MV-4-11 (cell line): ENCODE results near the gene SOWAHD.
"Not testable (repeated sequence)": the region's sequence is repeated elsewhere in the genome, so short reads cannot be mapped to it uniquely, and the experiment has no call there.

ENCODE experiments used
- DNase-seq: peaks from one replicate; lab custom pipeline; 2025; lab: John Stamatoyannopoulos, UW

The SOWAHD gene

GRCh38 chrX:119757979-119758730 lies at the start of gene SOWAHD:
TSS of gene SOWAHD (plus strand) at chrX:119758588. CDS start at chrX:119758668, 80 bp downstream.
- peak; percentile 35 for DNase-seq

DNA sequence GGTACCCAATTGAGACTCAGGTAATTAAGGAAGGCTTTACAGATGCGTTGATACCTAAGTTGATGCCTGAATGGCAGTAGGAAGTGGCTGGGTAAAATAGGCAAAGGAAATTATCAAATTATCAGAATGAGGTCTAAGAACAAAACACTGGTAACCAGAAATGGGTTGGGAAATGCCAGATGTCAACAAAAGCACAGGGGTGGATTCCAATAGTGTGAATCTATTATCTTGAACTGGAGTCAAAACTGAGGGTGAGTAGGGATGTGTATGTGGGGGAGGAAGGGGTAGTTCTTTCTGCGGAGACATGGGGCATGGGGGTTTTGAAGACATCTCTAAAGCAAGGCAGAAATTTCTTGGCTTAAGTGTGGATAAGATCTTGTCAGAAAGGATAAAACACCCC lies 49.5 kb upstream of the SOWAHD start:
- no peak for DNase-seq

- DNase-seq, result no peak
These were observed 48.8 kb upstream of the SOWAHD start for GRCh38 chrX:119709630-119710029.

- no peak for DNase-seq
These were observed 36.9 kb upstream of the SOWAHD start for GRCh38 chrX:119721487-119721886.

GRCh38 chrX:119721926-119722325 lies 36.5 kb upstream of the SOWAHD start:
- no peak for DNase-seq

GRCh38 chrX:119726900-119727555 lies 31.4 kb upstream of the SOWAHD start:
- peak; percentile 56 for DNase-seq

GRCh38 chrX:119728487-119728886 lies 29.9 kb upstream of the SOWAHD start:
- DNase-seq, result no peak

GRCh38 chrX:119729408-119730201 lies 28.8 kb upstream of the SOWAHD start:
- peak; percentile 84 for DNase-seq

- peak; percentile 41 for DNase-seq
These were observed 23.5 kb upstream of the SOWAHD start for GRCh38 chrX:119734897-119735339.

DNA sequence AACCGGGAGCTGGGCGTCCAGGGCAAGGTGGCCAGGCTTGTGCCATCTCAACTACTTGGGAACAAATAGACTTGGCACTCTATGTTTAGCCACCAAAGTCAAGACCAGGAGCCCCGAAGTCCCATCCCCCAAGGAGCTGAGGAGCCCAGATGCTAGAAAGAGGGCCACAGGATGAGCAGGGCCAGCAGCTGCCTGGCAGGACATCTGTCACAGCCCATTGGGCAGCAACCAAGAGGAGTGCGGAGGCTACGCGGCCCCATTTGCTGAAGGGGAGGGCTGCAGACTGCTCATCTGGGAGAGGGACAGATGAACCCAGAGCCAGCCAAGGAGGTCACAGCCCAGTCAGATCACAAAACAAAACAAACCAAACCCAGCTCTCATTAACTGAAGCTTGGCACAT lies 22.9 kb upstream of the SOWAHD start:
- no peak for DNase-seq

GRCh38 chrX:119736206-119736764 lies 22.1 kb upstream of the SOWAHD start:
- DNase-seq, result no peak

DNA sequence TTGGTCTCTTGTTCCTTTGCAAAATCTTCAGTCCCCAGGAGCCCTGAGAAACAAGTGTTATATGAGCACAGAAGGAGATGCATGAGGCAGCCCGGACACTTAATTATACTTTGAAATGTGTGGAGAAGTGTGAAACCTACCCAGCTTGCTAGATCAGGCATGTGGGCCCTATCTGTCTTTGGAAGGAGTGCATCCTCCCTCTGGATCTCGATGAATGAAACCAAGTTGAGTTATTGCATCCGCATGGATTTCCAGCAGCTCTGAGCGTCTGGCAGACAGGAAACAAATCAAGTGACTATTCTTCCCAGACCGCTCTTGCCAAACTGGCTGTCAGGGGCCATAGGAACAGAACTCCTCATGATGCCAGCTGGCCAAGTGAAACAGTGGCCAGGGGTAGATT lies 19.6 kb upstream of the SOWAHD start:
- DNase-seq, result no peak

DNA sequence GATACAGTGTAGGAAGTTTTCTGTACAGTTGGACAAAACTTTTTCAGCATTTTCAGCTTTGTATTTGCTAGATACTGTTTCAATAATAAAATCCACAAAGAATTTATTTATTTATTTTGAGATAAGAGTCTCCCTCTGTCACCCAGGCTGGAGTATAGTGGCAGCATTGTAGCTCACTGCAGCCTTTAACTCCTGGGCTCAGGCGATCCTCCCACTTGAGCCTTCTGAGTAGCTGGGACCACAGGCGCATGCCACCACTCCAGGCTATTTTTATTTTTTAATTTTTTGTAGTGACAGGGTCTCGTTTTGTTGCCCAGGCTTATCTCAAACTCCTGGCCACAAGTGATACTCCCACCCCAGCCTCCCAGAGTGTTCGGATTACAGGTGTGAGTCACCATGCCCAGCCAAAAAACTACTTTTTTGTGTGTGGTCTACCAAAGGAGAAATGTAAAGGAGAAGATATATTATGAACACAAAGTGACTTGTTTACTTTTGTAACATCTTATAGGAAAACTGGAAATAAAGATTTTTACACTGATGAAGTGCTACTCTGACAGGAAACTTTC lies 13.0 kb upstream of the SOWAHD start:
- DNase-seq, result no peak

GRCh38 chrX:119750131-119750530 lies 8.3 kb upstream of the SOWAHD start:
- DNase-seq, result not testable (repeated sequence)

DNA sequence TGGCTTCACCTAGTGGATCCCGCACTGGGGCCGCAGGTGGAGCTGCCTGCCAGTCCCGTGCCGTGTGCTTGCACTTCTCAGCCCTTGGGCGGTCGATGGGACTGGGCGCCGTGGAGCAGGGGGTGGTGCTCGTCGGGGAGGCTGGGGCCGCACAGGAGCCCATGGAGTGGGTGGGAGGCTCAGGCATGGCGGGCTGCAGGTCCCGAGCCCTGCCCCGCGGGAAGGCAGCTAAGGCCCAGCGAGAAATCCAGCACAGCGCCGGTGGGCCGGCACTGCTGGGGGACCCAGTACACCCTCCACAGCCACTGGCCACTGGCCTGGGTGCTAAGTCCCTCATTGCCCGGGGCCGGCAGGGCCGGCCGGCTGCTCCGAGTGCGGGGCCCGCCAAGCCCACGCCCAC lies 7.6 kb upstream of the SOWAHD start:
- not testable (repeated sequence) for DNase-seq

- DNase-seq, result no peak
These were observed 5.4 kb upstream of the SOWAHD start for GRCh38 chrX:119753001-119753400.

- peak; percentile 61 for DNase-seq
These were observed 4.6 kb upstream of the SOWAHD start for GRCh38 chrX:119753639-119754257.

GRCh38 chrX:119755981-119756533 lies 2.3 kb upstream of the SOWAHD start:
- peak; percentile 87 for DNase-seq

DNA sequence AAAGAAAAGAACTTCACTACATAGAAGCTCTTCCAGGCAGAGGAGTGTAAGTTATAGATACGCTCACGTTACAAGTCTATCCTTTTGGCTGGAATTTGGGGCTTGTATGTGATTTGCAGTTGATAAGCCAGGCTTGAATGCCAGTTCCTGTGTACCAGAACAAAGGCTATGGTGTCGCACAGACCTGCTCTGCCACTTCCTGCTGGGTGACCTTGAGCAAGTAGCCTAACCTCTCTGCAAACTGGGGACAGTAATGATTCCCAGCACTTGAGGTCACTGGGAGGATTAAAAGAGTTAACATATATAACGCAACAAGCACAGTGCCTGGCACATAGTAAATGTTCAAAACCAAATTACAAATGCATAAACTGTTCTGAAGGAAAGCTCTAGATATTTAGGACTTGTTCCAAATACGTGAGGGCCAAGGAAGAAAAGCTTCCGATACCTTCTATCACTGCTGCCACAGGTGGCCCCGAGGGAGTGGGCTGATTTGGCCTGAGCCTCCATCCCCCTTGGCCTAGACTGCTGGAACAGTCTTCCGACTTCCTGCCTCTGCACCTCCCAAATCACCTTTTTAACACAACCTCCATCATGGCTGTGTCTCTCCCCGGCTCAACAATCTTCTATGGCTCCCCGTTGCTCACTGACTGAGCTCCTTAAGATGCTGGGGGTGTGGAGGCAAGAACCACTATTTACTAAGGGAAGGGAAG lies 1.3 kb upstream of the SOWAHD start:
- DNase-seq, result no peak

- DNase-seq, result no peak
These were observed 776 bp upstream of the SOWAHD start for GRCh38 chrX:119757646-119757978.
